ENCODE data around the gene LTBP1. TPM values are rescaled to one million over a fixed set of nuclear protein-coding genes. Genes with fewer than 3 reads are reported as not detected.

The LTBP1 gene
- total and polyA plus RNA-seq, 2 of the 13 experiments (the other 11 are each of a cell fraction or from before 2014, with no cell fraction given), result 0.12 to 0.22 TPM

GRCh38 chr2:33354981-33355380, 408.2 kb downstream of the LTBP1 start:
- no peak overlapping the region for H3K9ac ChIP-seq (ENCODE audit: insufficient read depth, low read depth, low read length)
- intact Hi-C loops (cut with micrococcal nuclease; ENCODE audit: unreplicated experiment), result no loop called here
- WGBS (ENCODE audit: low lambda C conversion rate), result 17% methylated on average over 8 of the region's 8 CpGs
- no peak overlapping the region for H3K4me2 ChIP-seq (ENCODE audit: low read depth, low read length)
- ATAC-seq (no peak), FAIRE-seq (no peak), DNase-seq (ENCODE audit: low spot score) (no peak)
- H2AFZ ChIP-seq (ENCODE audit: low read length), result no peak overlapping the region
- H3K79me2 ChIP-seq (ENCODE audit: insufficient read depth, low read length), result no peaks in the 10 kb centered on the region
- H3K27me3 ChIP-seq (ENCODE audit: control insufficient read depth in 1 of 2, insufficient read depth in 2 of 2, low read length in 2 of 2), result peaks cover 0 to 4% of the 10 kb centered on the region in 2 experiments; a peak in 1 of 5 replicates
- POLR2A ChIA-PET, result no interaction called here
- peaks cover 10% of the 10 kb centered on the region; the same call in 1 of the 2 replicates for H3K9me3 ChIP-seq (ENCODE audit: low read length)
- no TSS peak for BruUV-seq (replicated peaks)
- in situ Hi-C loops (cut with HindIII; ENCODE audit: extremely low pct_ligation_motif_present, low pct_unique_long_range_greater_than_20kb), result no loop called here
- H4K20me1 ChIP-seq (ENCODE audit: insufficient read depth, low read length), result no peaks in the 10 kb centered on the region
- no peaks in the 10 kb centered on the region for H3K36me3 ChIP-seq (replicated peaks in 1 of 2; ENCODE audit: control insufficient read depth in 1 of 2, insufficient read depth in 2 of 2, low read length in 2 of 2)
- no peak overlapping the region for H3K27ac ChIP-seq (ENCODE audit: extremely low read length, insufficient read depth, low read length)
- no peaks in the 10 kb centered on the region for H3K4me1 ChIP-seq (ENCODE audit: insufficient read depth, low read length)
- H3K4me3 ChIP-seq (replicated peaks in 1 of 3; ENCODE audit: insufficient read depth in 1 of 3, low read depth in 2 of 3, low read length in 3 of 3), result no peak overlapping the region
- TF ChIP-seq CREB1 (IDR thresholded peaks at IDR 0.05), result 0 out of 2 replicates have a peak, but pooled peaks have one; percentile 15
- no peak for TF ChIP-seq CREB1 (CRISPR knock-in tag; IDR thresholded peaks at IDR 0.05)
- no peak for TF ChIP-seq ZNF749 (CRISPR knock-in tag; IDR thresholded peaks at IDR 0.05; ENCODE audit: borderline replicate concordance)
- TF ChIP-seq ZNF138 (CRISPR knock-in tag; IDR thresholded peaks at IDR 0.05; ENCODE audit: low read depth), result no peak
- CTCF ChIA-PET (ENCODE audit: low intra/inter-chr PET ratio, low total read pairs), result no interaction called here

- H3K4me1 ChIP-seq (ENCODE audit: insufficient read depth, low read length), result no peaks in the 10 kb centered on the region
- no TSS peak for BruUV-seq (replicated peaks)
- DNase-seq (ENCODE audit: low spot score) (no peak), FAIRE-seq (no peak), ATAC-seq (no peak)
- no peak overlapping the region for H3K4me2 ChIP-seq (ENCODE audit: low read depth, low read length)
- WGBS (ENCODE audit: low lambda C conversion rate), result 61% methylated on average over 6 of the region's 6 CpGs
- no peak for TF ChIP-seq NR0B2 (CRISPR knock-in tag; IDR thresholded peaks at IDR 0.05)
- peaks cover 10% of the 10 kb centered on the region; the same call in 1 of the 2 replicates for H3K9me3 ChIP-seq (ENCODE audit: low read length)
- CTCF ChIA-PET (ENCODE audit: low intra/inter-chr PET ratio, low total read pairs), result no interaction called here
- in situ Hi-C loops (cut with HindIII; ENCODE audit: extremely low pct_ligation_motif_present, low pct_unique_long_range_greater_than_20kb), result no loop called here
- no peaks in the 10 kb centered on the region for H4K20me1 ChIP-seq (ENCODE audit: insufficient read depth, low read length)
- intact Hi-C loops (cut with micrococcal nuclease; ENCODE audit: unreplicated experiment), result no loop called here
- POLR2A ChIA-PET, result interaction anchor here (0.6 kb wide), 1 partner anchor 16 kb away, joined by 3 read pairs; no protein-coding TSS in a partner anchor
- no peak overlapping the region for H3K9ac ChIP-seq (ENCODE audit: insufficient read depth, low read depth, low read length)
- H3K4me3 ChIP-seq (replicated peaks in 1 of 3; ENCODE audit: insufficient read depth in 1 of 3, low read depth in 2 of 3, low read length in 3 of 3), result no peak overlapping the region
- no peaks in the 10 kb centered on the region for H3K36me3 ChIP-seq (replicated peaks in 1 of 2; ENCODE audit: control insufficient read depth in 1 of 2, insufficient read depth in 2 of 2, low read length in 2 of 2)
- H3K27ac ChIP-seq (ENCODE audit: extremely low read length, insufficient read depth, low read length), result no peak overlapping the region
- peaks cover 0 to 4% of the 10 kb centered on the region in 2 experiments; a peak in 1 of 5 replicates for H3K27me3 ChIP-seq (ENCODE audit: control insufficient read depth in 1 of 2, insufficient read depth in 2 of 2, low read length in 2 of 2)
- H2AFZ ChIP-seq (ENCODE audit: low read length), result no peak overlapping the region
- H3K79me2 ChIP-seq (ENCODE audit: insufficient read depth, low read length), result no peaks in the 10 kb centered on the region
Measured at GRCh38 chr2:33358878-33359277, 412.1 kb downstream of the LTBP1 start.

Measured in HepG2 (cell line).